Measurements from ENCODE around the gene XYLT1. TPM values are rescaled to one million over a fixed set of nuclear protein-coding genes. Genes with fewer than 3 reads are reported as not detected.
"Not testable (repeated sequence)": the region's sequence is repeated elsewhere in the genome, so short reads cannot be mapped to it uniquely, and the experiment has no call there.

XYLT1 gene
- total and polyA plus RNA-seq, 9 of the 15 experiments (the other 6 are each of a cell fraction or from before 2014, with no cell fraction given): 0.03 to 0.09 (median 0.08) TPM; not detected in 6

DNA sequence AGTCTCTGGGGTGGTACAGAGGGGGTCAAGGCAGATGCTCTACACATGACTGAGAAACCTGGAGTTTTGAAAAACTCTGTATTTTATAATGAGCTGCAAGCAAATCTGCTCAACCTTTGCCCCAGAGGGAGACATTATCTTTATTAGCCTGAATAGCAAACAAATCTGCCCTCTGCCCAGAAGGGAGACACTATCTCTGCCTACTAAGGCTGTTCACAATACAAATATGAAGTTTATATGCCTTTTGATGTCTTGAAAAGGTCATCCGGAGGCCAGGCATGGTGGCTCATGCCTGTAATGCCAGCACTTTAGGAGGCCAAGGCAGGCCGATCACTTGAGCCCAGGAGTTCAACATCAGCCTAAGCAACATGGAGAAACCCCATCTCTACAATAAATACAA, 11.0 kb upstream of the XYLT1 start:
- Histone ChIP-seq H3K36me3 (ENCODE audit: control insufficient read depth, insufficient read depth, low read length) (no peaks in the 10 kb centered on the region), H3K79me2 (ENCODE audit: control insufficient read depth, insufficient read depth, low read length) (no peaks in the 10 kb centered on the region), H3K9me1 (ENCODE audit: control insufficient read depth, insufficient read depth, low read length) (no peaks in the 10 kb centered on the region), H2AFZ (ENCODE audit: low read depth, low read length) (no peak overlapping the region), H3K4me1 (replicated peaks in 1 of 2; ENCODE audit: control insufficient read depth in 2 of 2, insufficient read depth in 2 of 2, low read length in 2 of 2) (no peaks in the 10 kb centered on the region), H3K27ac (ENCODE audit: extremely low read depth, low read depth, low read length) (no peak overlapping the region), H3K4me3 (no peak overlapping the region), H4K20me1 (replicated peaks; ENCODE audit: control insufficient read depth, insufficient read depth, low read length) (no peaks in the 10 kb centered on the region), H3K9ac (ENCODE audit: insufficient read depth in 1 of 2, low read depth in 2 of 2, low read length in 2 of 2) (no peak overlapping the region), H3K4me2 (ENCODE audit: insufficient read depth, low read length) (no peak overlapping the region), H3K9me3 (replicated peaks; ENCODE audit: control insufficient read depth, insufficient read depth, low read depth, low read length) (no peaks in the 10 kb centered on the region), H3K27me3 (ENCODE audit: control insufficient read depth in 2 of 2, insufficient read depth in 2 of 2, low read length in 2 of 2) (peaks cover 0 to 20% of the 10 kb centered on the region in 2 experiments; a peak in 3 of 5 replicates)
- in situ Hi-C loops (cut with MboI) (no loop called here), intact Hi-C loops (cut with micrococcal nuclease) (no loop called here)
- DNase-seq (ENCODE audit: extremely low read depth in 1 of 4, low spot score in 3 of 4): no peak
- no peak for ATAC-seq
- FAIRE-seq: no peak
- TF ChIP-seq, protein P1, sequence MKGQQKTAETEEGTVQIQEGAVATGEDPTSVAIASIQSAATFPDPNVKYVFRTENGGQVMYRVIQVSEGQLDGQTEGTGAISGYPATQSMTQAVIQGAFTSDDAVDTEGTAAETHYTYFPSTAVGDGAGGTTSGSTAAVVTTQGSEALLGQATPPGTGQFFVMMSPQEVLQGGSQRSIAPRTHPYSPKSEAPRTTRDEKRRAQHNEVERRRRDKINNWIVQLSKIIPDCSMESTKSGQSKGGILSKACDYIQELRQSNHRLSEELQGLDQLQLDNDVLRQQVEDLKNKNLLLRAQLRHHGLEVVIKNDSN (CRISPR knock-in tag; IDR thresholded peaks at IDR 0.05): no peak
- no peak for TF ChIP-seq ZNF263 (CRISPR knock-in tag; IDR thresholded peaks at IDR 0.05; ENCODE audit: borderline replicate concordance)
- TF ChIP-seq ZNF12 (CRISPR knock-in tag; IDR thresholded peaks at IDR 0.05): no peak
- no peak for TF ChIP-seq RBM14 (IDR thresholded peaks at IDR 0.05; ENCODE audit: borderline replicate concordance, insufficient read depth, low read depth, low read length)
- BruUV-seq (replicated peaks): no TSS peak
- ChIA-PET POLR2A (no interaction called here), CTCF (ENCODE audit: low intra/inter-chr PET ratio) (no interaction called here)
- 3% methylated on average over 2 of the region's 2 CpGs for WGBS (ENCODE audit: insufficient coverage, low coverage, missing lambda C conversion rate)

DNA sequence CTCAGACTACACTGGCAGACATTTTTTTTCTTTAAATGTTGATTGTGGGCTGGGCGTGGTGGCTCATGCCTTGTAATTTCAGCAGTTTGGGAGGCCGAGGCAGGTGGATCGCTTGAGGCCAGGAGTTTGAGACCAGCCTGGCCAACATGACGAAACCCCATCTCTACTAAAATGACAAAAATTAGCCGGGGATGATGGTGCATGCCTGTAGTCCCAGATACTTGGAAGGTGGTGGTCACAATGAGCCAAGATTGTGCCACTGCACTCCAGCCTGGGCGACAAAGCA, 6.4 kb upstream of the XYLT1 start:
- BruUV-seq (replicated peaks); H4K20me1 ChIP-seq (replicated peaks; ENCODE audit: control insufficient read depth, insufficient read depth, low read length); ATAC-seq; H3K4me1 ChIP-seq (replicated peaks in 1 of 2; ENCODE audit: control insufficient read depth in 2 of 2, insufficient read depth in 2 of 2, low read length in 2 of 2); intact Hi-C loops (cut with micrococcal nuclease); H2AFZ ChIP-seq (ENCODE audit: low read depth, low read length); in situ Hi-C loops (cut with MboI); FAIRE-seq; H3K36me3 ChIP-seq (ENCODE audit: control insufficient read depth, insufficient read depth, low read length); H3K79me2 ChIP-seq (ENCODE audit: control insufficient read depth, insufficient read depth, low read length); H3K9me1 ChIP-seq (ENCODE audit: control insufficient read depth, insufficient read depth, low read length); H3K27ac ChIP-seq (ENCODE audit: extremely low read depth, low read depth, low read length); H3K9me3 ChIP-seq (replicated peaks; ENCODE audit: control insufficient read depth, insufficient read depth, low read depth, low read length); CTCF ChIA-PET (ENCODE audit: low intra/inter-chr PET ratio); POLR2A ChIA-PET; DNase-seq (ENCODE audit: extremely low read depth in 1 of 4, low spot score in 3 of 4); H3K4me3 ChIP-seq; H3K4me2 ChIP-seq (ENCODE audit: insufficient read depth, low read length); H3K9ac ChIP-seq (ENCODE audit: insufficient read depth in 1 of 2, low read depth in 2 of 2, low read length in 2 of 2): not testable (repeated sequence)
- peaks cover 12 to 34% of the 10 kb centered on the region in 2 experiments for H3K27me3 ChIP-seq (ENCODE audit: control insufficient read depth in 2 of 2, insufficient read depth in 2 of 2, low read length in 2 of 2)
- 3% methylated on average over 6 of the region's 6 CpGs for WGBS (ENCODE audit: insufficient coverage, low coverage, missing lambda C conversion rate)

All from K562 (cell line).